Measurements from ENCODE around the gene PARL.

DNA sequence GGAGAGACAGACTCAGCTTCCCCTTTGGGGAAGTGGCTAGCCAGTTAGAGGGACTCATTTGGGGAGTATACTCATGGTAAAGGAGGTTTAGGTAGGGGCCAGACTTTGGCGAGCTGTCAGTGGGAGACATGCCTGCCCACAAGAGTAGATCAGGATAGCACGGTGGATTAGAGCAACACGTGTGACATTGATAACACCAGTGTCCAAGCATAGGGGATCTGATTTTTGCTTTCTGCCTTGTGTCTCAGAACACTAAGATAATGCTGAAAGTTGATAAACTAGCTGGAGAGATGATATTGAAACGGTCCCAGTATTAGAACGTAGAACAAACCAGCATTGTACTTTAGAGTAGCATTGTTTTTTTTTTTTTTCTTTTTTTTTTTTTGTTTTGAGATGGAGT lies 85.2 kb downstream of the PARL start:
- TF ChIP-seq, protein P1, sequence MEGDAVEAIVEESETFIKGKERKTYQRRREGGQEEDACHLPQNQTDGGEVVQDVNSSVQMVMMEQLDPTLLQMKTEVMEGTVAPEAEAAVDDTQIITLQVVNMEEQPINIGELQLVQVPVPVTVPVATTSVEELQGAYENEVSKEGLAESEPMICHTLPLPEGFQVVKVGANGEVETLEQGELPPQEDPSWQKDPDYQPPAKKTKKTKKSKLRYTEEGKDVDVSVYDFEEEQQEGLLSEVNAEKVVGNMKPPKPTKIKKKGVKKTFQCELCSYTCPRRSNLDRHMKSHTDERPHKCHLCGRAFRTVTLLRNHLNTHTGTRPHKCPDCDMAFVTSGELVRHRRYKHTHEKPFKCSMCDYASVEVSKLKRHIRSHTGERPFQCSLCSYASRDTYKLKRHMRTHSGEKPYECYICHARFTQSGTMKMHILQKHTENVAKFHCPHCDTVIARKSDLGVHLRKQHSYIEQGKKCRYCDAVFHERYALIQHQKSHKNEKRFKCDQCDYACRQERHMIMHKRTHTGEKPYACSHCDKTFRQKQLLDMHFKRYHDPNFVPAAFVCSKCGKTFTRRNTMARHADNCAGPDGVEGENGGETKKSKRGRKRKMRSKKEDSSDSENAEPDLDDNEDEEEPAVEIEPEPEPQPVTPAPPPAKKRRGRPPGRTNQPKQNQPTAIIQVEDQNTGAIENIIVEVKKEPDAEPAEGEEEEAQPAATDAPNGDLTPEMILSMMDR (IDR thresholded peaks at IDR 0.05): no peak
- no peak for TF ChIP-seq POLR2A (IDR thresholded peaks at IDR 0.05)
